A549 treated with Mapracorat at 1 μM for 4 hours (cell line): ENCODE measurements around the gene CD48. TPM values are rescaled to one million over a fixed set of nuclear protein-coding genes. Genes with fewer than 3 reads are reported as not detected.

Experiments used
- total RNA-seq: library from RNA; stranded (reverse); fragments of 200-300 nt; extraction: Qiagen RNA extraction; gene quantifications from 5 replicates; pipeline ENCODE4 v1.2.3, GENCODE V29; 2022

Gene CD48
- total RNA-seq: not detected in 5 replicates

GRCh38 chr1:160711602-160712311 lies at the start of gene CD48:
Gene CD48 (minus strand): TSS chr1:160711822. CDS start chr1:160711763, 59 bp downstream.

GRCh38 chr1:160739098-160739511 lies 27.5 kb upstream of the CD48 start, which contains the start of gene SLAMF7:
Gene SLAMF7 (plus strand): TSS chr1:160739247. CDS start chr1:160739302, 55 bp downstream.

GRCh38 chr1:160646711-160647328 lies 64.8 kb downstream of the CD48 start, which contains the start of gene SLAMF1:
Gene SLAMF1 (minus strand): TSS chr1:160647044. CDS start chr1:160646945, 99 bp downstream.

Other genes starting within 250 kb of the CD48 start
- gene SLAMF6, start 188.6 kb downstream of the CD48 start, total RNA-seq: not detected in 5 replicates
- not detected in 5 replicates for gene CD84, start 132.3 kb downstream of the CD48 start, total RNA-seq
- not detected in 5 replicates for gene SLAMF1, start 64.8 kb downstream of the CD48 start, total RNA-seq
- 1.3 to 2.9 TPM (median 1.6 TPM) in 5 replicates for gene SLAMF7, start 27.4 kb upstream of the CD48 start, total RNA-seq
- 0.07 to 0.19 TPM (median 0.14 TPM) in 4 of 5 replicates, not detected in the other for gene LY9, start 84.4 kb upstream of the CD48 start, total RNA-seq
- gene CD244, start 151.1 kb upstream of the CD48 start, total RNA-seq: not detected in 5 replicates
- not detected in 5 replicates for gene ITLN1, start 173.4 kb upstream of the CD48 start, total RNA-seq
- gene ITLN2, start 243.0 kb upstream of the CD48 start, total RNA-seq: 0.55 to 0.85 TPM (median 0.62 TPM) in 5 replicates